Bronchial epithelial cell (primary cell): Measurements from ENCODE around the gene NUP155. TPM values are rescaled to one million over a fixed set of nuclear protein-coding genes. Genes with fewer than 3 reads are reported as not detected.
A peak's percentile ranks its signal among the peaks of the same experiment; 100 is the strongest.

ENCODE experiments used
- DNase-seq: peaks from one replicate; pipeline ENCODE4 v3.0.0-alpha.2; 2010; ENCODE audit warnings: low read depth
- FAIRE-seq: peaks from 2 replicates; lab custom pipeline; 2011; peaks lifted over from hg19 to GRCh38; lab: Jason Lieb, UNC
- H3K27me3 ChIP-seq: 2 replicates; pipeline ENCODE4 v1.5.1; 2011; ENCODE audit warnings: low read length; ENCODE audit not compliant: control insufficient read depth, insufficient read depth
- H3K36me3 ChIP-seq: 2 replicates; pipeline ENCODE4 v1.5.1; 2011; ENCODE audit warnings: low read length; ENCODE audit not compliant: control insufficient read depth, insufficient read depth
- H3K4me3 ChIP-seq: 2 replicates; pipeline ENCODE4 v1.5.1; 2011; ENCODE audit warnings: mild to moderate bottlenecking, low read depth, low read length, control low read depth
- CTCF ChIP-seq: IDR thresholded peaks from 2 replicates; pipeline ENCODE4 v1.5.1; 2011; ENCODE audit warnings: mild to moderate bottlenecking, moderate library complexity, low read length, control low read depth, inconsistent platforms; ENCODE audit not compliant: insufficient read depth, severe bottlenecking
- total RNA-seq: library from RNA; depleted of rRNA; stranded (reverse); fragments of >200 nt; gene quantifications from 2 replicates; pipeline ENCODE4 v1.2.1, GENCODE V29; 2014

Gene NUP155
- total RNA-seq, 1 donor from 2014 or later: 24.0 TPM

- TF ChIP-seq CTCF: no peak
- H3K36me3 ChIP-seq: no peaks in the 10 kb centered on the region
- H3K4me3 ChIP-seq: no peak overlapping the region
- no peaks in the 10 kb centered on the region for H3K27me3 ChIP-seq
- DNase-seq (no peak), FAIRE-seq (no peak)
Measured at GRCh38 chr5:37254581-37254980, 116.3 kb downstream of the NUP155 start.

- DNase-seq (no peak), FAIRE-seq (no peak)
- H3K36me3 ChIP-seq: no peaks in the 10 kb centered on the region
- H3K27me3 ChIP-seq: no peaks in the 10 kb centered on the region
- no peak overlapping the region for H3K4me3 ChIP-seq
- no peak for TF ChIP-seq CTCF
Measured at GRCh38 chr5:37251665-37252064, 119.2 kb downstream of the NUP155 start.

- no peak for DNase-seq
- no peak for TF ChIP-seq CTCF
Measured at GRCh38 chr5:37249815-37250164, 121.1 kb downstream of the NUP155 start.

GRCh38 chr5:37248970-37249814, 121.7 kb downstream of the NUP155 start, which contains the start of gene CPLANE1:
Gene CPLANE1 (minus strand): TSS chr5:37249376. CDS start chr5:37247698, 1,678 bp downstream.
- H3K36me3 ChIP-seq: no peaks in the 10 kb centered on the region
- peak; percentile 33 for TF ChIP-seq CTCF
- no peaks in the 10 kb centered on the region for H3K27me3 ChIP-seq
- DNase-seq (peak; percentile 34), FAIRE-seq (no peak)
- peak within 1 kb of the TSS; percentile 79 for H3K4me3 ChIP-seq

More at GRCh38 chr5:37249815-37250164, 121.1 kb downstream of the NUP155 start:
- Histone ChIP-seq H3K36me3 (no peaks in the 10 kb centered on the region), H3K4me3 (peak overlapping the region; percentile 79), H3K27me3 (no peaks in the 10 kb centered on the region)
- FAIRE-seq: no peak

GRCh38 chr5:37248421-37248969, 122.4 kb downstream of the NUP155 start:
- TF ChIP-seq CTCF: no peak
- H3K36me3 ChIP-seq: no peaks in the 10 kb centered on the region
- H3K4me3 ChIP-seq: peak overlapping the region; percentile 79
- H3K27me3 ChIP-seq: no peaks in the 10 kb centered on the region
- FAIRE-seq (no peak), DNase-seq (no peak)
